SJCRH30 (cell line): ENCODE measurements around the gene PRTN3. TPM values are rescaled to one million over a fixed set of nuclear protein-coding genes. Genes with fewer than 3 reads are reported as not detected.

Experiments used
- DNase-seq, 2 experiments: peaks; one replicate each; pipeline ENCODE4 v3.0.0-alpha.2; 2015 to 2020
- H3K27ac ChIP-seq: fragments of 250-450 bp; sonication (Bioruptor Pico); 2 replicates; pipeline ENCODE4 v1.5.1; 2020; ENCODE audit warnings: mild to moderate bottlenecking, moderate library complexity
- H3K27me3 ChIP-seq: fragments of 250-450 bp; sonication (Bioruptor Pico); 2 replicates; pipeline ENCODE4 v1.5.1; 2020; ENCODE audit warnings: mild to moderate bottlenecking, moderate library complexity
- H3K36me3 ChIP-seq: fragments of 250-450 bp; sonication (Bioruptor Pico); 2 replicates; pipeline ENCODE4 v1.5.1; 2020; ENCODE audit warnings: mild to moderate bottlenecking, moderate library complexity
- H3K4me1 ChIP-seq: fragments of 250-450 bp; sonication (Bioruptor Pico); 2 replicates; pipeline ENCODE4 v1.5.1; 2020; ENCODE audit warnings: mild to moderate bottlenecking, moderate library complexity
- H3K4me3 ChIP-seq: fragments of 250-450 bp; sonication (Bioruptor Pico); 2 replicates; pipeline ENCODE4 v1.5.1; 2020; ENCODE audit warnings: mild to moderate bottlenecking, moderate library complexity
- H3K9me3 ChIP-seq: fragments of 250-450 bp; sonication (Bioruptor Pico); replicated peaks from 2 replicates; pipeline ENCODE4 v1.5.1; 2020; ENCODE audit warnings: mild to moderate bottlenecking, moderate library complexity
- total RNA-seq: library from RNA; depleted of rRNA; stranded (reverse); fragments of >200 nt; shearing (Covaris generic); gene quantifications from 2 replicates; pipeline ENCODE4 v1.2.3, GENCODE V29; 2014

PRTN3 gene
- total RNA-seq, 1 experiment from 2014 or later, result not detected

DNA sequence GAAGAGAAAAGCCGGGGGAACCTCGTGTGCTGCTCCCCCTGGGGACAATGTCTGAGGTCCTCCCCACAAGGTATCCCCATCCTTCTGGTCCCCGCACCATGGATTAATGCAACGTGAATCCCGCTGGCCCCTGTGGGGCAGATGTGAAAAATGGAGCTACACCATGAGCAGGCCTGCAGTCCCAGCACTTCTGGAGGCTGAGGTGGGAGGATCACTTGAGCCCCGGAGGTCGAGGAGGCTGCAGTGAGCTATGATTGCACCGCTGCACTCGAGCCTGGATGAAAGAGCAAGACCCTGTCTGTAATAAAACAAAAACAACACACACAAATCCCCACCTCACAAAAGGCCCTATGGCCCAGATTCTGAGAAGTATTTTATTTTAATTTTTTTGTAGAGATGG is 17.5 kb downstream of the PRTN3 start:
- Histone ChIP-seq H3K27me3 (no peaks in the 10 kb centered on the region), H3K4me3 (no peak overlapping the region), H3K27ac (no peak overlapping the region), H3K9me3 (no peaks in the 10 kb centered on the region), H3K36me3 (no peaks in the 10 kb centered on the region), H3K4me1 (peaks cover 4% of the 10 kb centered on the region; the same call in 1 of the 2 replicates)
- no peak for DNase-seq

- H3K27me3 ChIP-seq, result no peaks in the 10 kb centered on the region
- H3K4me3 ChIP-seq, result no peak within 1 kb of the TSS
- no peaks in the 10 kb centered on the region for H3K36me3 ChIP-seq
- H3K27ac ChIP-seq, result no peak within 1 kb of the TSS
- H3K4me1 ChIP-seq, result peaks cover 4% of the 10 kb centered on the region; the same call in 1 of the 2 replicates
- peak; percentile 68 to 70 for DNase-seq
- H3K9me3 ChIP-seq, result no peaks in the 10 kb centered on the region
Measured at GRCh38 chr19:858868-859843, 18.4 kb downstream of the PRTN3 start, which contains the start of gene CFD. Gene CFD (plus strand): TSS chr19:859664. CDS start chr19:859690, 26 bp downstream.

DNA sequence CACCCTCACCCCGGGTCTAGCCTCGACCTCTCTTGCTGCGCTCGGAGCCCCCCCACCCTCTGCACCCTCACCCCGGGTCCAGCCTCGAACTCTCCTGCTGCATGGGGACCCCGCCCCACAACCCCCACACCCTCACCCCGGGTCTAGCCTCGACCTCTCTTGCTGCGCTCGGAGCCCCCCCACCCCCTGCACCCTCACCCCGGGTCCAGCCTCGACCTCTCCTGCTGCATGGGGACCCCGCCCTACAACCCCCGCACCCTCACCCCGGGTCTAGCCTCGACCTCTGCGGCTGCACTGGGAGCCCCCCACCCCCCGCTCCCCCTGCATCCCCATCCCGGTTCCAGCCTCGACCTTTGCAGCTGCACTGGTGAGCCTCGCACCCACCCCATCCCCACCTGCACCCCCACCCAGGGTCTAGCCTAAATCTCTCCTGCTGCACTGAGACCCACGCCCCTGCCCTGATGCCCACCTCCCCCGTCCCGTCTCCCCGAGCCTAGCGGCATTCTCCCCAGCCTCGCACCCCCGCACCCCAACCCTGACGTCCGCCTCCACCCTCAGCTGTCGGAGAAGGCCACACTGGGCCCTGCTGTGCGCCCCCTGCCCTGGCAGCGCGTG is 20.4 kb downstream of the PRTN3 start:
- no peak overlapping the region for H3K27ac ChIP-seq
- no peaks in the 10 kb centered on the region for H3K36me3 ChIP-seq
- H3K9me3 ChIP-seq, result no peaks in the 10 kb centered on the region
- H3K4me1 ChIP-seq, result peaks cover 4% of the 10 kb centered on the region; the same call in 1 of the 2 replicates
- DNase-seq, result no peak
- no peaks in the 10 kb centered on the region for H3K27me3 ChIP-seq
- H3K4me3 ChIP-seq, result no peak overlapping the region

GRCh38 chr19:861756-862580 is 21.2 kb downstream of the PRTN3 start:
- no peaks in the 10 kb centered on the region for H3K9me3 ChIP-seq
- peaks cover 4% of the 10 kb centered on the region; the same call in 1 of the 2 replicates for H3K4me1 ChIP-seq
- H3K27me3 ChIP-seq, result no peaks in the 10 kb centered on the region
- H3K36me3 ChIP-seq, result no peaks in the 10 kb centered on the region
- H3K27ac ChIP-seq, result no peak overlapping the region
- no peak overlapping the region for H3K4me3 ChIP-seq
- peak; percentile 49 to 50 for DNase-seq

- no peaks in the 10 kb centered on the region for H3K9me3 ChIP-seq
- peaks cover 4% of the 10 kb centered on the region; the same call in 1 of the 2 replicates for H3K36me3 ChIP-seq
- DNase-seq, result peak; percentile 42 to 48
- no peaks in the 10 kb centered on the region for H3K27me3 ChIP-seq
- no peak overlapping the region for H3K4me3 ChIP-seq
- H3K27ac ChIP-seq, result no peak overlapping the region
- peaks cover 4% of the 10 kb centered on the region; the same call in 1 of the 2 replicates for H3K4me1 ChIP-seq
Measured at GRCh38 chr19:862581-863314, 21.9 kb downstream of the PRTN3 start.

DNA sequence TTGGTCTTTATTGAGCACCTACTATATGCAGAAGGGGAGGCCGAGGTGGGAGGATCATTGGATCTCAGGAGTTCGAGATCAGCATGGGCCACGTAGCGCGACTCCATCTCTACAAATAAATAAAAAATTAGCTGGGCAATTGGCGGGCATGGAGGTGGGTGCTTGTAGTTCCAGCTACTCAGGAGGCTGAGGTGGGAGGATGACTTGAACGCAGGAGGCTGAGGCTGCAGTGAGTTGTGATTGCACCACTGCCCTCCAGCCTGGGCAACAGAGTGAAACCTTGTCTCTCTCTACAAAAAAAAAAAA is 22.5 kb downstream of the PRTN3 start:
- H3K27ac ChIP-seq, result no peak overlapping the region
- H3K9me3 ChIP-seq, result no peaks in the 10 kb centered on the region
- no peak overlapping the region for H3K4me3 ChIP-seq
- no peak for DNase-seq
- H3K36me3 ChIP-seq, result peaks cover 5% of the 10 kb centered on the region; the same call in 1 of the 2 replicates
- H3K27me3 ChIP-seq, result no peaks in the 10 kb centered on the region
- H3K4me1 ChIP-seq, result peaks cover 4% of the 10 kb centered on the region; the same call in 1 of the 2 replicates

DNA sequence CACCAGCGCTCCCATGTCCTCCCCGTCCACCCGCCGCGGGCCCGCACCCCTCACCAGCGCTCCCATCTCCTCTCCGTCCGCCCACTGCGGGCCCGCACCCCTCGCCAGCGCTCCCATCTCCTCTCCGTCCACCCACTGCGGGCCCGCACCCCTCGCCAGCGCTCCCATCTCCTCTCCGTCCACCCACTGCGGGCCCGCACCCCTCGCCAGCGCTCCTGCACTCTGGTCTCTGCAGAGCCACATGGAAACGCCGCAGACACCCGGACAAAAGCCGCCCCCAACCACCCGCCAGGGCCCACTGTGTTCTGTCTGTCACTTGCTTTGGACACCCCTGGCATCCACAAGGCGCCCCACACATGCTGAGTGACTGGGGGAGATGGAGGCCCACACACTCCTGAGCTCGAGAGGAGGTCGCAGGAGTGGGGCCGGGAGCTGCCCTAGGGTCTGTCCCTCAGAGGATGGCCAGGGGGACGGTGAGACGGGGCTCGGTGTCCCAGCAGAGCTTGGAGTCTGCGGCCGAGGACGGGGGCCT is 26.0 kb downstream of the PRTN3 start:
- H3K4me1 ChIP-seq, result no peaks in the 10 kb centered on the region

GRCh38 chr19:867301-867793 is 26.5 kb downstream of the PRTN3 start:
- no peak for DNase-seq
- Histone ChIP-seq H3K27ac (no peak overlapping the region), H3K4me1 (no peaks in the 10 kb centered on the region), H3K4me3 (no peak overlapping the region), H3K27me3 (no peaks in the 10 kb centered on the region), H3K36me3 (peaks cover 9% of the 10 kb centered on the region; the same call in 1 of the 2 replicates), H3K9me3 (no peaks in the 10 kb centered on the region)

More for the DNA sequence above, 26.0 kb downstream of the PRTN3 start:
- Histone ChIP-seq H3K9me3 (no peaks in the 10 kb centered on the region), H3K27me3 (no peaks in the 10 kb centered on the region), H3K36me3 (peaks cover 9% of the 10 kb centered on the region; the same call in 1 of the 2 replicates), H3K27ac (no peak overlapping the region), H3K4me3 (no peak overlapping the region)
- DNase-seq, result no peak

GRCh38 chr19:867855-868457 is 27.2 kb downstream of the PRTN3 start:
- Histone ChIP-seq H3K27me3 (no peaks in the 10 kb centered on the region), H3K36me3 (peaks cover 9% of the 10 kb centered on the region; the same call in 1 of the 2 replicates), H3K27ac (no peak overlapping the region), H3K4me3 (no peak overlapping the region), H3K4me1 (no peaks in the 10 kb centered on the region), H3K9me3 (no peaks in the 10 kb centered on the region)
- DNase-seq, result no peak

GRCh38 chr19:868458-869244 is 27.9 kb downstream of the PRTN3 start:
- Histone ChIP-seq H3K9me3 (no peaks in the 10 kb centered on the region), H3K36me3 (peaks cover 11% of the 10 kb centered on the region; the same call in 1 of the 2 replicates), H3K27ac (no peak overlapping the region), H3K27me3 (no peaks in the 10 kb centered on the region), H3K4me3 (no peak overlapping the region), H3K4me1 (no peaks in the 10 kb centered on the region)
- no peak for DNase-seq

- no peaks in the 10 kb centered on the region for H3K4me1 ChIP-seq
- no peaks in the 10 kb centered on the region for H3K9me3 ChIP-seq
- H3K36me3 ChIP-seq, result peaks cover 11% of the 10 kb centered on the region; the same call in 1 of the 2 replicates
- H3K27me3 ChIP-seq, result no peaks in the 10 kb centered on the region
- no peak for DNase-seq
- no peak overlapping the region for H3K27ac ChIP-seq
- H3K4me3 ChIP-seq, result no peak overlapping the region
Measured at GRCh38 chr19:869245-870177, 28.7 kb downstream of the PRTN3 start.

DNA sequence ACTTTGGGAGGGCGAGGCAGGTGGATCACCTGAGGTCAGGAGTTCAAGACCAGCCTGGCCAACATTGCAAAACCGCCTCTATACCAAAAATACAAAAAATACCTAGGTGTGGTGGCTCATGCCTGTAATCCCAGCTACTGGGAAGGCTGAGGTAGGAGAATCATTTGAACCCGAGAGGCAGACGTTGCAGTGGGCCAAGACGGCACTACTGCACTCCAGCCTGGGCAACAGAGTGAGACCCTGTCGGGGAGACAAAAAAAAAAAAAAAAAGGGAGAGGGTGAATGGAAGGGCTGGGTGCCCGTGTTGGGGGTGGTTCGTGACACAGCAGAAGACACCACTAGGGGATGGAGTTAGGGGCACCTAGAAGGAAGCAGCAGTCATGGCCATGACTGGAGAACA is 29.5 kb downstream of the PRTN3 start:
- no peak for DNase-seq
- peaks cover 11% of the 10 kb centered on the region; the same call in 1 of the 2 replicates for H3K36me3 ChIP-seq
- no peaks in the 10 kb centered on the region for H3K27me3 ChIP-seq
- H3K9me3 ChIP-seq, result no peaks in the 10 kb centered on the region
- H3K4me1 ChIP-seq, result no peaks in the 10 kb centered on the region
- no peak overlapping the region for H3K4me3 ChIP-seq
- H3K27ac ChIP-seq, result no peak overlapping the region
